Umbilical cord (tissue), 2 donors: Measurements from ENCODE around the gene OR2K2. TPM values are rescaled to one million over a fixed set of nuclear protein-coding genes. Genes with fewer than 3 reads are reported as not detected.
"Not testable (repeated sequence)": the region's sequence is repeated elsewhere in the genome, so short reads cannot be mapped to it uniquely, and the experiment has no call there.

Source experiments
- DNase-seq: peaks from one replicate; pipeline ENCODE4 v3.0.0-alpha.2; 2015; ENCODE audit warnings: low spot score
- total RNA-seq: library from RNA; depleted of rRNA; stranded (reverse); fragments of >200 nt; gene quantifications from one replicate; pipeline ENCODE4 v1.2.3, GENCODE V29; 2014; ENCODE audit warnings: low replicate concordance; ENCODE audit not compliant: insufficient read depth

OR2K2 gene
- 2.2 TPM for total RNA-seq

- DNase-seq = no peak
Measured at GRCh38 chr9:111330124-111330523, at the start of gene OR2K2. OR2K2 (minus strand) TSS chr9:111330224; CDS start chr9:111328433, 1,791 bp downstream.

GRCh38 chr9:111375817-111376564, 46.0 kb upstream of the OR2K2 start:
- DNase-seq = no peak

- no peak for DNase-seq
Measured at GRCh38 chr9:111375062-111375461, 45.0 kb upstream of the OR2K2 start.

- DNase-seq = no peak
Measured at GRCh38 chr9:111372297-111372696, 42.3 kb upstream of the OR2K2 start.

- no peak for DNase-seq
Measured at GRCh38 chr9:111366978-111367377, 37.0 kb upstream of the OR2K2 start.

DNA sequence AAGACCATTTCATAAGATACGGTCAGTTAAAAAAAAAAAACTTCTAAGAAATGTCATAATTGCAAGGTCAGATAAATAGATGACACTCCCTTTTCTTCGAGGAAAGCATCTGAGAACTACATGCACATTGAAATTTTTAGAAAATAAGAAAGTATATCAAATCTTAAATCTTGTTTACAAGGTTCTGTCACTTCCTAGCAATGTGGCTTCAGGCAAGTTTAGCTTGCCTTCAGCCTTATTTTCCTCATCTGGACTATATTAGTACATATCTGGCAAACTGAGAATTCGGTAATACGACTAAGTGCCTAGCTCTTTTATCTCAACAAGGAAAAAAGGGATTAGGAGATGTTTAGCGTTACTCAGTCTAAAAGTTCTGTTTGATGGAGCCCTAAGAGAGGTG, 32.5 kb upstream of the OR2K2 start:
- DNase-seq = peak; percentile 9

DNA sequence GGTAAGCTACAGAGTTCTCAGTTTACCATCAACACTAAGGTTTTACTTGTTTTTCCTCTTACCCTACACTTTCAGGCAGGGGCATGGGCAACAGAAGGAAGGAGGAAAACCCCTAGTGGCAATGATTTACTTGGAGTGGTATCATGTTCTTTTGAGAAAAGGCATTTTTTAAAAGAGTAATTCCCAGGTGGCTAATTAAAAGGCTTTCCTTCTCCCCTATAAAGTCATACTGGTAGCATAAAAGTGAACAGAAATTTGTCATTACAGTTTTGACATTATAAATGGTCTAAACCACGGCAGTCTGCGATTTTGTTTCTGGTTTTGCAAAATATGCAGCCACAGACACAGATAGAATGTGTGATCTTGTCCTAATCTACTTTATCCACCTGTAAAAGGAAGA, 30.9 kb upstream of the OR2K2 start:
- DNase-seq = no peak

DNA sequence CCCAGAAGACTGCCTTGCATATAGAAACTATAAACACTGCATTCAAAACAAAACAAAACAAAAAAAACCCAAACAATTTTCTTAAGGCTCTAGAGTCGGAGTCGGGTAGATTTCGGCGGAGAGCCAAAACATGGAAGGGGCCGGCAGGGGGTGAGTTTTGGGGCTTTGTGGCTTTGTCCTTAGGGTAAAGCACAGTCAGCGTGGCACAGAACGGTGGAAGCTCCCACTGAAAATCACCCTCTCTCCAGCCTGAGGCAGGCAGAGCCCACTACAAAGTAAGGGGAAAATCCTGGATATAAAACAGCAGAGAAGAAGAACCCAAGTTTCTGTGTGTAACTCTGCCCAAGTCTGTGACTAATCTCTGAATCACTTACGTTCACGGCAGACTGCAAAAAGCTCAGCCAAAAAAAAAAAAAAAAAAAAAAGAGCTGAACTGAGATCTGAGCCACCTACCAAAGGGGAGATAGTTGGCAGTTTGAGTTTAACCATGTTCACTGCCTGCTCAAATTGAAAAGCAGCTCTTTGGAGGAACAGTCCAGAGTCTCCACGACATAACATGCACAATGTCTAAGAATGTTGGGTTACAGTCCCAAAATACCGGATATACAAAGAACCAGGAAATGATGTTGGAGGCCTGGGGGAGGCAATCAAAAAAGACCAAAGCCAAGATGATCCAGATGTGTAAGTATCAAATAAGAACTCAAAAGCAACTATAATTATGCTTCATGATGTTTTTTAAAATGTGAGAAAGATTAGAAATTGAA, 26.6 kb upstream of the OR2K2 start:
- peak; percentile 94 for DNase-seq

GRCh38 chr9:111352545-111352944, 22.5 kb upstream of the OR2K2 start:
- no peak for DNase-seq

- DNase-seq = no peak
Measured at GRCh38 chr9:111350556-111350955, 20.5 kb upstream of the OR2K2 start.

GRCh38 chr9:111349766-111350165, 19.7 kb upstream of the OR2K2 start:
- DNase-seq = no peak

DNA sequence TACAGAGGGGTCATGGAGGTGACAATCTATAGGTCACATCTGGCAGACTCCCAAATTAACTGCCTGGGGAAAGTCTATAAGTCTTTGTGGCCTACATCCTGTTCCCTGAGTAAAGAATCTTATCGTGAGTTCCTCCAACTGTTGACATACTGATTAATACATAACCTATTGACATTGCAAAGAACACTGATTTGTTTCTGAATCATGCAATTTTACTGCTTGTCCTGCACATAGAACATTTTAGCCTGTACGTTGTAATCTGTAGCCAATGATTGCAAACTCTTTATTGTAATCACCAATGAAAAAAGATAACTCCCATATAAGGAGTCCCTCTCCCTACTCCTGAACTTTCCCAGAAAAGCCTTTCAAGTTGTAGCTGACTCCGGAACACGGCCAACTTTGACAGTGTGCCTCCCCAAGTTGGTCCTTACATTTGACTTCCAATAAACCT, 18.8 kb upstream of the OR2K2 start:
- peak; percentile 13 for DNase-seq

DNA sequence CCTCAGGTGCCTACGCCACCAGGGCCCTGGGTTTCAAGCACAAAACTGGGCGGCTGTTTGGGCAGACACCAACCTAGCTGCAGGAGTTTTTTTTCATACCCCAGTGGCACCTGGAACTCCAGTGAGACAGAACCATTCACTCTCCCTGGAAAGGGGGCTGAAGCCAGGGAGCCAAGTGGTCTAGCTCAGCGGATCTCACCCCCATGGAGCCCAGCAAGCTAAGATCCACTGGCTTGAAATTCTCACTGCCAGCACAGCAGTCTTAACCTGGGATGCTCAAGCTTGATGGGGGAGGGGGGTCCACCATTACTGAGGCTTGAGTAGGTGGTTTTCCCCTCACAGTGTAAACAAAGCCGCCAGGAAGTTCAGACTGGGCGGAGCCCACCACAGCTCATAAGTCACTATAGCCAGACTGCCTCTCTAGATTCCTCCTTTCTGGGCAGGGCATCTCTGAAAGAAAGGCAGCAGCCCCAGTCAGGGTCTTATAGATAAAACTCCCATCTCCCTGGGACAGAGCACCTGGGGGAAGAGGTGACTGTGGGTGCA, 4.4 kb upstream of the OR2K2 start:
- not testable (repeated sequence) for DNase-seq

DNA sequence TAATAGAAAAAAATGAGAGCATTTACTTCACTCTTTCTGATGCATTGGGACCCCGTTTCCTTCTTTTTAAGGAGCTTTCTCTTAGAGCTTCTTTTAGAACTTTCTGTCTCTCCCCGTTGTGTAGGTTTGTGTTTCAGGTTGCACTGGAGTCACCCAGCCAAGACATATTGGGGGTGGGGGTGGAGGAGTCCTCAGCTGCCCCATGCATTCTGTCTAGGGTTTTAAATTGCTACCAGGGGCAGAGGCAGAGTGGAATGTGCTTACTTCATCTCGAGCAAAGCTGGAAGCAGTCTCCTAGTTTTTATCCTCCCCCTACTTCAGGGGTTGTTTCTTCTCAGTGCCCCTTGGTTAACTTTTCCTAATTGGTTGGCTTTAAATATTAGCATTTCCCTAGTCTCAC, 9.4 kb downstream of the OR2K2 start:
- DNase-seq = no peak

DNA sequence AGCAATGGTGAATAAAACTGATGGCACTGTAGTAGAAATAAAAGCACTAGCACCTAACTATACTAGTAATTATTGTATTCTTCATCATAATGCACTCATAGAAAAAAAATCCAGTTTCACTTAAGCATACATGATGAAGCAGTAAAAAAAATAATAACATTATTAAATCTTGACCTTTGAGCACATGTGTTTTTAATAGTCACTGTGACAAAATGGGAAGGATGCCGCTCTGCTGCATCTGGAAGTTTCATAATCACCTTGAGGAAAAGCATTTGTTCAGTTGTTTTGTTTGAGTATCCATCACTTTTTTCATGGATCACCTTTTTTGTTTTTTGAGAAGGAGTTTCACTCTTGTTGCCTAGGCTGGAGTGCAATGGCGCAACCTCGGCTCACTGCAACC, 13.2 kb downstream of the OR2K2 start:
- no peak for DNase-seq

DNA sequence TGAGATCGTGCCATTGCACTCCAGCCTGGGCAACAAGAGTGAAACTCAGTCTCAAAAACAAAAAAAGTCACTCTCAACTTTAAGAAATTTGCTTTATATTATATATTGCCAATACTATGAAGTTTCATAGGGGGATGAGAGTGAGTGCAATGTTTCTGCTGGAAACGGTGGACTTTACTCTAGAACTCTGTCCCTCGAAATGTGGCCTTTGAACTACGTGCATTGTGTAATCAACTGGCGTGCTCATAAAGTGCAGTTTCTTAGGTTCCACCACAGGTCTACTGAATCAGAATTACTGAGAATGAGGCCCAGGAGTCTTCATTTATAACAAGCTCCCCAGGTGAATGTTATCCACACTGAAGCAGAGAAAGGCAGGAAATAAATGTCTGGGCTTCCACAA, 24.1 kb downstream of the OR2K2 start:
- DNase-seq = no peak

GRCh38 chr9:111304000-111304399, 26.0 kb downstream of the OR2K2 start:
- not testable (repeated sequence) for DNase-seq

- no peak for DNase-seq
Measured at GRCh38 chr9:111301195-111301594, 28.8 kb downstream of the OR2K2 start.

DNA sequence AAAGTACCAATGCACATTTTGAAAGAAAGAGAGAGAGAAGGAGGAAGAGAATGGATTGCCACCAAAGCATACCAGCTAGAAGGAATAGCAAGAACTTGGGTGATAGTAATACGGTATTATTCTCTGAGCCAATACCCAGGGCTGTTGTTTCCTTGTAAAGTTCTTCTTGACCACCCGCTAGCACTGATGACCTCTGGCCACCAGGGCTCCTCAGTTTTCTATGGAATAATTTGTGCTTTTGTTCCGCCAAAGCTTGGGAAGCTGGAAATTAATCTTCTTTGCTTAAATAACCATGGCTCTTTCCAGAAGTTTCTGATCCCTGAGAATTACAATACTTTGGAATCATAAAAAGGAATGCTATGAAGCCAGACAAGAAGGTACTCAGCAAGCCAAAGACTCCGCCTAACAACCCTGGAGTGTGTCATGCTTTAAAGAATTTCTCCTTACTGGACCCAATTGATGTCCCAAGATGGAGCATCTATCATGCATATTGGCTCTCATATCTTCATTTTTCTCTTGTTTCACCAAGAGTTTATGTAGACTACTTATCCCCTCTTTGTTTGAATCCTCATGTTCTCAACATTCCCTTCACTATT, 29.8 kb downstream of the OR2K2 start:
- DNase-seq = no peak

GRCh38 chr9:111299599-111299966, 30.4 kb downstream of the OR2K2 start:
- DNase-seq = not testable (repeated sequence)

DNA sequence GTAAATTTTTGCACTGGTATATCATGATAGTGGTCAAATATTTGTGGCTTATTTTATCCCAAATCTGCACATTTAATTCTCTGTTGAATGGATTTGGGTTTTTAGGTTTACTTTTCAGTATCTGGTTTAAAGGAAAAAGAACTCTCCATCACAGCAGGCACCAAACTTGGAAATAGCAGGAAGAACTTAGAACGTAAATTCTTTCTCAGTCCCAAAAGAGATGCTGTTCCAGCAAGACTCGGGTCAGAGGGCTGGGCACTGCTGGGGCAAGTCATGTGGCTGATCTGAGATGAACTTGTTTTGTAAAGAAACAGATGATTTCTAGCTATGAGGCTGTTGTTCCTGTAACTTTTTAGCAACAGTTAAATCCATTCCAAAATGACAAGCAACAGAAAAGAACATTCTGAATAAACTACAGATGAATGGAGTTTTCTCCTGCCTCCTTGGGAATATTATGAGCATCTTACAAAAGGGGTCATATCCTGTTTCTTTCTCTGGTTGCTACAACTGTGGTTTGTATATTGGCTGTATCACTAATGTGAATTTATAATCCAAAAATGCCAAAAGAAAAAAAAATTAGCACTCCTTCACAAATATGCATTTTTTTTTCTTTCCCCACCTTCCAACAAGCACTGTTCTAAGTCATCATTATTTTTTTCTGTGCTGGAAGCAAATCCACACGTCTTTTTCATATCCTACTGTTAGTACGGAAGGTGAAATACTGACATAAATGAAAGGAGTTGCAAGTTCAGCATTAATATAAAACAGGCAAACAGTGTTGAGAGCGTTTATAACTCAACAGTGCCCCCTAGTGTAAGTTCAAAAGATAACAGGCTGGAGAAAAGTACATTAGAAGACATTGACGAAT, 31.1 kb downstream of the OR2K2 start:
- DNase-seq = peak; percentile 79
